ENCODE measurements around the gene SFTPB.

Gene SFTPB

GRCh38 chr2:85703329-85703728, 35.3 kb upstream of the SFTPB start:
- TF ChIP-seq CTCF (IDR thresholded peaks at IDR 0.05; ENCODE audit: borderline replicate concordance, control extremely low read depth, extremely low read depth, insufficient read depth, missing control alignments): no peak
- DNase-seq (ENCODE audit: low spot score): no peak
- in situ Hi-C loops (cut with MboI; ENCODE audit: low sequenced_read_pairs, unreplicated experiment): no loop called here

- TF ChIP-seq CTCF (IDR thresholded peaks at IDR 0.05; ENCODE audit: borderline replicate concordance, control extremely low read depth, extremely low read depth, insufficient read depth, missing control alignments): no peak
- DNase-seq (ENCODE audit: low spot score): no peak
- in situ Hi-C loops (cut with MboI; ENCODE audit: low sequenced_read_pairs, unreplicated experiment): no loop called here
Observed at GRCh38 chr2:85702800-85703199, 34.8 kb upstream of the SFTPB start.

- in situ Hi-C loops (cut with MboI; ENCODE audit: low sequenced_read_pairs, unreplicated experiment): no loop called here
- TF ChIP-seq CTCF (IDR thresholded peaks at IDR 0.05; ENCODE audit: borderline replicate concordance, control extremely low read depth, extremely low read depth, insufficient read depth, missing control alignments): no peak
Observed at GRCh38 chr2:85702172-85702571, 34.2 kb upstream of the SFTPB start.

GRCh38 chr2:85699325-85699724, 31.3 kb upstream of the SFTPB start:
- in situ Hi-C loops (cut with MboI; ENCODE audit: low sequenced_read_pairs, unreplicated experiment): no loop called here
- DNase-seq (ENCODE audit: low spot score): no peak
- TF ChIP-seq CTCF (IDR thresholded peaks at IDR 0.05; ENCODE audit: borderline replicate concordance, control extremely low read depth, extremely low read depth, insufficient read depth, missing control alignments): no peak

More at GRCh38 chr2:85702172-85702571, 34.2 kb upstream of the SFTPB start:
- no peak for DNase-seq (ENCODE audit: low spot score)

GRCh38 chr2:85698880-85699254, 30.9 kb upstream of the SFTPB start:
- TF ChIP-seq CTCF (IDR thresholded peaks at IDR 0.05; ENCODE audit: borderline replicate concordance, control extremely low read depth, extremely low read depth, insufficient read depth, missing control alignments): no peak
- DNase-seq (ENCODE audit: low spot score): no peak
- in situ Hi-C loops (cut with MboI; ENCODE audit: low sequenced_read_pairs, unreplicated experiment): no loop called here

- TF ChIP-seq CTCF (IDR thresholded peaks at IDR 0.05; ENCODE audit: borderline replicate concordance, control extremely low read depth, extremely low read depth, insufficient read depth, missing control alignments): no peak
- in situ Hi-C loops (cut with MboI; ENCODE audit: low sequenced_read_pairs, unreplicated experiment): no loop called here
- DNase-seq (ENCODE audit: low spot score): no peak
Observed at GRCh38 chr2:85698184-85698879, 30.3 kb upstream of the SFTPB start.

All from GM13976 (cell line).